Measurements from ENCODE around the gene ERF. TPM values are rescaled to one million over a fixed set of nuclear protein-coding genes. Genes with fewer than 3 reads are reported as not detected.

ERF gene
- polyA plus RNA-seq, 1 donor from 2014 or later = 3.8 TPM

DNA sequence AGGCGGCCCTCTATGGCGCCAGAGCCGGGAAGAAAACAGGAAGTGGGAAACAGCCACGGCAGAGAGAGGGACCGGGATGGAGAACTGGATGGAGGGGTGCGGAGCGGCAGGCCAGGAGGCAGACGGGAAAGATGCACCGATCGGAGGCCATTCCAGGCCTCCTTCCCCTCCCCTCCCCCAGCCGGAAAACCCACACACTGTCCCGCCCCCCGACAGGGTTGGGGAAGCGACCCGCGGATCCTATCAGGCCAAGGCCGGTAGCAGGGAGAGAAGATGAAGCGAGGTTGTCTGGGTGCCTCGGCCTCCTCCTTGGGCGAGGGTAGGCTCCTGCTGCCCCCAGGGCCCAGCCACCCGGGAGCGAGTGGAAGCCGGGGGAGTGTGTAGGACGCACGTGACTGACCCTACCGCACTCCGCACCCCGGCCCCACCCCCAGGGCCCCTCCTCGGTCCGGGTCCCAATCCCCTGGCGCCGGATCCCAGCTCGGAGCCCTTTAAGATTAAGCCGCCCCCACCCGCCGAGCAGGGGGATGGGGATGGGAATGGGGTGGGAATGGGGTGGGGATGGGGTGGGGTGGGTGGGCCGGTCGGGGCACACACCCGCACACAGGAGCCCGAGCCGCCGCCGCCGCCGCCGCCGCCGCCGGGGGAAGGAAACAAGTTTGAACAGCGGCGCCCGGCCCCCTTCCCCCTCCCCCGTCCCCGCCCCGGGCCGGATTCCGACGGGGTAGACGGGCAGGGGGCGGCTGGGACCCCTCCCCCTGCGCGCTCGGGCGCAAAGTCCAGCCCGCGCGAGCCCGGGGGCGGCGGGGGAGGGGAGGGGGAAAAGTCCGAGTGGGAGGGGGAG lies 1.5 kb downstream of the ERF start:
- H3K9ac ChIP-seq (ENCODE audit: low read length) = peak overlapping the region; percentile 87

DNA sequence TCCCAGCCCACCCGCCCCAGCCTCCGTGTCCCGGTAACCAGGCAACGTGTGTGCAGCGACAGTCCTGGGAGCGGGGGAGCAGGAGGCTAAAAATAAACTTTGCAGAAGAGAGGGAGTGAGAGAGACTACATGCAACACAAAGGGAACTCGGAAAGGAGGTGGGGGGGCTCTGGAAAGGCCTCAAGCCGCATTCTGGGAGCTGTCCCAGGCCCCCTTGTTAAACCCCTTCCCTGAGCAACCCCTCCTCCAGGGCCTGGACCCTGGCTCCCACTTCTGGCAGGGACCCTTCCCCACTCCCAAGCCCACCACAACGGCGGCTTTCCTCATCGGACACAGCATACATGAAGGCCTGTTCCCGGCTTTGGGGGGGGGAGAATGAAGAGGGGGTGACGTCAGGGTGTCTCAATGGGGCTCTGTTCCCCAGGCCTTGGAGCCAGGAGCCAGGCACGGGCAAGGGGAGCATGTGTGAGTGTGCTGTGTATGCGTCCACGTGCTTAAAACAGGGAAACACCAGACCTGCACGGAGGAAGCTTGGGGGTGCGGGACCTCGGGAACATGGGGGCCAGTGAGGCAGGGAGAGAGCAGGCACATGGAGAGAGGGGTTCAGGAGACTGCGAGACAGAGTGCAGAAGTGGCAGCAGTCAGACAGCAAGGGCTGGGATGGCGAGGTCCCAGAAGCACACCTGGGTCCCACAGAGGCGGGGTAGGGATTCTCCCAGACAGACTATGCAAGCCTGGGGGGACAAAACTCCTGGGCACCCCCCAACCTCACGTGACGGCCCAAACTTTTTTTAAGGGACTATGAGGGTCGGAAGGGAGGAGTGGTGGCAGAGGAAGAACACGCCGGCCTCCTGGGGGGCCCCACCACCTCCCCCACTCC lies 2.3 kb downstream of the ERF start:
- Histone ChIP-seq H3F3A (ENCODE audit: insufficient read depth, low read length, poor library complexity, severe bottlenecking) (no peaks in the 10 kb centered on the region), H3K79me2 (replicated peaks; ENCODE audit: insufficient read depth, low read length) (peaks cover 20% of the 10 kb centered on the region), H4K20me1 (ENCODE audit: insufficient read depth) (no peaks in the 10 kb centered on the region), H2AFZ (ENCODE audit: low read depth, low read length) (no peak overlapping the region), H3K4me3 (ENCODE audit: low read length) (peak overlapping the region; percentile 97), H3K27ac (ENCODE audit: low read length) (peak overlapping the region; percentile 65), H3K9me3 (ENCODE audit: low read length) (no peaks in the 10 kb centered on the region), H3K27me3 (ENCODE audit: insufficient read depth, low read depth, low read length) (no peaks in the 10 kb centered on the region), H3K36me3 (ENCODE audit: insufficient read depth, low read length) (no peaks in the 10 kb centered on the region), H3K9me2 (ENCODE audit: insufficient read depth, low read length) (no peaks in the 10 kb centered on the region), H3K9ac (ENCODE audit: low read length) (peak overlapping the region; percentile 71), H3K4me2 (ENCODE audit: low read length) (peak overlapping the region; percentile 82)
- no peak for TF ChIP-seq EZH2 (IDR thresholded peaks at IDR 0.05; ENCODE audit: borderline replicate concordance, insufficient read depth, low read length, poor library complexity, severe bottlenecking)
- no peak for TF ChIP-seq SMC3 (conservative IDR thresholded peaks at IDR 0.05; ENCODE audit: poor library complexity)
- TF ChIP-seq, protein P1, sequence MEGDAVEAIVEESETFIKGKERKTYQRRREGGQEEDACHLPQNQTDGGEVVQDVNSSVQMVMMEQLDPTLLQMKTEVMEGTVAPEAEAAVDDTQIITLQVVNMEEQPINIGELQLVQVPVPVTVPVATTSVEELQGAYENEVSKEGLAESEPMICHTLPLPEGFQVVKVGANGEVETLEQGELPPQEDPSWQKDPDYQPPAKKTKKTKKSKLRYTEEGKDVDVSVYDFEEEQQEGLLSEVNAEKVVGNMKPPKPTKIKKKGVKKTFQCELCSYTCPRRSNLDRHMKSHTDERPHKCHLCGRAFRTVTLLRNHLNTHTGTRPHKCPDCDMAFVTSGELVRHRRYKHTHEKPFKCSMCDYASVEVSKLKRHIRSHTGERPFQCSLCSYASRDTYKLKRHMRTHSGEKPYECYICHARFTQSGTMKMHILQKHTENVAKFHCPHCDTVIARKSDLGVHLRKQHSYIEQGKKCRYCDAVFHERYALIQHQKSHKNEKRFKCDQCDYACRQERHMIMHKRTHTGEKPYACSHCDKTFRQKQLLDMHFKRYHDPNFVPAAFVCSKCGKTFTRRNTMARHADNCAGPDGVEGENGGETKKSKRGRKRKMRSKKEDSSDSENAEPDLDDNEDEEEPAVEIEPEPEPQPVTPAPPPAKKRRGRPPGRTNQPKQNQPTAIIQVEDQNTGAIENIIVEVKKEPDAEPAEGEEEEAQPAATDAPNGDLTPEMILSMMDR (IDR thresholded peaks at IDR 0.05; ENCODE audit: poor library complexity, severe bottlenecking) = no peak
- TF ChIP-seq POLR2AphosphoS5 (IDR thresholded peaks at IDR 0.05) = peak; percentile 24
- TF ChIP-seq EP300 (conservative IDR thresholded peaks at IDR 0.05; ENCODE audit: poor library complexity, severe bottlenecking) = no peak
- no peak for TF ChIP-seq RAD21 (conservative IDR thresholded peaks at IDR 0.05)

More for the DNA sequence above, 1.5 kb downstream of the ERF start:
- Histone ChIP-seq H3K36me3 (ENCODE audit: insufficient read depth, low read length) (no peaks in the 10 kb centered on the region), H3K79me2 (replicated peaks; ENCODE audit: insufficient read depth, low read length) (peaks cover 20% of the 10 kb centered on the region), H2AFZ (ENCODE audit: low read depth, low read length) (no peak overlapping the region), H3K27me3 (ENCODE audit: insufficient read depth, low read depth, low read length) (no peaks in the 10 kb centered on the region), H3K27ac (ENCODE audit: low read length) (peak overlapping the region; percentile 65), H3K4me3 (ENCODE audit: low read length) (peak overlapping the region; percentile 97), H3K9me3 (ENCODE audit: low read length) (no peaks in the 10 kb centered on the region), H3F3A (ENCODE audit: insufficient read depth, low read length, poor library complexity, severe bottlenecking) (no peaks in the 10 kb centered on the region), H4K20me1 (ENCODE audit: insufficient read depth) (no peaks in the 10 kb centered on the region), H3K9me2 (ENCODE audit: insufficient read depth, low read length) (no peaks in the 10 kb centered on the region), H3K4me2 (ENCODE audit: low read length) (peak overlapping the region; percentile 82)
- TF ChIP-seq, protein P2, sequence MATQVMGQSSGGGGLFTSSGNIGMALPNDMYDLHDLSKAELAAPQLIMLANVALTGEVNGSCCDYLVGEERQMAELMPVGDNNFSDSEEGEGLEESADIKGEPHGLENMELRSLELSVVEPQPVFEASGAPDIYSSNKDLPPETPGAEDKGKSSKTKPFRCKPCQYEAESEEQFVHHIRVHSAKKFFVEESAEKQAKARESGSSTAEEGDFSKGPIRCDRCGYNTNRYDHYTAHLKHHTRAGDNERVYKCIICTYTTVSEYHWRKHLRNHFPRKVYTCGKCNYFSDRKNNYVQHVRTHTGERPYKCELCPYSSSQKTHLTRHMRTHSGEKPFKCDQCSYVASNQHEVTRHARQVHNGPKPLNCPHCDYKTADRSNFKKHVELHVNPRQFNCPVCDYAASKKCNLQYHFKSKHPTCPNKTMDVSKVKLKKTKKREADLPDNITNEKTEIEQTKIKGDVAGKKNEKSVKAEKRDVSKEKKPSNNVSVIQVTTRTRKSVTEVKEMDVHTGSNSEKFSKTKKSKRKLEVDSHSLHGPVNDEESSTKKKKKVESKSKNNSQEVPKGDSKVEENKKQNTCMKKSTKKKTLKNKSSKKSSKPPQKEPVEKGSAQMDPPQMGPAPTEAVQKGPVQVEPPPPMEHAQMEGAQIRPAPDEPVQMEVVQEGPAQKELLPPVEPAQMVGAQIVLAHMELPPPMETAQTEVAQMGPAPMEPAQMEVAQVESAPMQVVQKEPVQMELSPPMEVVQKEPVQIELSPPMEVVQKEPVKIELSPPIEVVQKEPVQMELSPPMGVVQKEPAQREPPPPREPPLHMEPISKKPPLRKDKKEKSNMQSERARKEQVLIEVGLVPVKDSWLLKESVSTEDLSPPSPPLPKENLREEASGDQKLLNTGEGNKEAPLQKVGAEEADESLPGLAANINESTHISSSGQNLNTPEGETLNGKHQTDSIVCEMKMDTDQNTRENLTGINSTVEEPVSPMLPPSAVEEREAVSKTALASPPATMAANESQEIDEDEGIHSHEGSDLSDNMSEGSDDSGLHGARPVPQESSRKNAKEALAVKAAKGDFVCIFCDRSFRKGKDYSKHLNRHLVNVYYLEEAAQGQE (IDR thresholded peaks at IDR 0.05; ENCODE audit: borderline replicate concordance) = no peak
- TF ChIP-seq POLR2AphosphoS5 (IDR thresholded peaks at IDR 0.05) (no peak), SMC3 (conservative IDR thresholded peaks at IDR 0.05; ENCODE audit: poor library complexity) (no peak), RAD21 (conservative IDR thresholded peaks at IDR 0.05) (no peak), EZH2 (IDR thresholded peaks at IDR 0.05; ENCODE audit: borderline replicate concordance, insufficient read depth, low read length, poor library complexity, severe bottlenecking) (no peak), TAF1 (IDR thresholded peaks at IDR 0.05; ENCODE audit: low read depth) (no peak), EP300 (conservative IDR thresholded peaks at IDR 0.05; ENCODE audit: poor library complexity, severe bottlenecking) (no peak), MXI1 (conservative IDR thresholded peaks at IDR 0.05; ENCODE audit: poor library complexity, severe bottlenecking) (no peak)
- TF ChIP-seq, protein P1 (IDR thresholded peaks at IDR 0.05; ENCODE audit: poor library complexity, severe bottlenecking) = no peak
